GM21717 (cell line): ENCODE results near the gene SPACA9.

ENCODE experiments used
- ATAC-seq: cut with Tn5 transposase; IDR thresholded peaks from one replicate; pipeline ENCODE4 v1.9.1; 2021; ENCODE audit warnings: mild to moderate bottlenecking, moderate library complexity; ENCODE audit not compliant: unreplicated experiment

The SPACA9 gene

DNA sequence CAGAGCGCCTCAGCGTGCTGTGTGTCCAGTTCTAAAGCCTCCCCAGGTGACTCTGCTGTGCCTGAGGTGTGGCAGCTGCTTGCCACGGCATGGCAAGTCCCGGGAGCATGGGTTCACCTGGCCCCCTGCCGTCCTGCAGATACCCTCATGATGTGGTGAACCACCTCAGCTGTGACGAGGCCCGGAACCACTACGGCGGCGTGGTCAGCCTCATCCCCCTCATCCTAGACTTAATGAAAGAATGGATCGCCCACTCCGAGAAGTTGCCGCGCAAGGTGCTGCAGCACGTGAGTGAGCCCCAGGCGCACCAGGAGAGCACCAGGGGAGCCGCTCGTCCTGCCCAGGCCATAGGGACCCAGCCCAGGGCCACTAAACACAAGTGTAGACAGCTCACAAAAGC is 9.5 kb downstream of the SPACA9 start:
- ATAC-seq = no peak

DNA sequence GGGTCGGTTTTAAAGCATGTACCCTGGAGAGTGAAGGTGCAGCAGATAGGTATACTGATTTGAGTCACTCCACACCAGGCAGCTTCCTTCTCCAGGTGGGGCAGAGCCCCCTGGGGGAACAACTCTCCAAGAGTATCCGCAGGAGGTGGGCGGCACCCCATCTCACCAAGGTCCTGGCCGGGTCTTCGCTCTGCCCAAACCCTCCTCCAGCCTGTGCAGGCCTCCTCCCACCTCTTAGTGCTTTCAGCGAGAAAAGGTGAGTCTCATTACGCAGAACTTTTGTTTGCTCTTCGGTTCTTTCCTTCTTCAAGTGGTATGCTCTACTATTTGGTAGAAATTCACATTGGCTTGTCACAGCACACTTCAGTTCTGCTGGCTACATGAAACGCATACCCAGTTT is 13.7 kb downstream of the SPACA9 start:
- no peak for ATAC-seq

- no peak for ATAC-seq
Measured at GRCh38 chr9:132894346-132894745, 15.6 kb downstream of the SPACA9 start.

DNA sequence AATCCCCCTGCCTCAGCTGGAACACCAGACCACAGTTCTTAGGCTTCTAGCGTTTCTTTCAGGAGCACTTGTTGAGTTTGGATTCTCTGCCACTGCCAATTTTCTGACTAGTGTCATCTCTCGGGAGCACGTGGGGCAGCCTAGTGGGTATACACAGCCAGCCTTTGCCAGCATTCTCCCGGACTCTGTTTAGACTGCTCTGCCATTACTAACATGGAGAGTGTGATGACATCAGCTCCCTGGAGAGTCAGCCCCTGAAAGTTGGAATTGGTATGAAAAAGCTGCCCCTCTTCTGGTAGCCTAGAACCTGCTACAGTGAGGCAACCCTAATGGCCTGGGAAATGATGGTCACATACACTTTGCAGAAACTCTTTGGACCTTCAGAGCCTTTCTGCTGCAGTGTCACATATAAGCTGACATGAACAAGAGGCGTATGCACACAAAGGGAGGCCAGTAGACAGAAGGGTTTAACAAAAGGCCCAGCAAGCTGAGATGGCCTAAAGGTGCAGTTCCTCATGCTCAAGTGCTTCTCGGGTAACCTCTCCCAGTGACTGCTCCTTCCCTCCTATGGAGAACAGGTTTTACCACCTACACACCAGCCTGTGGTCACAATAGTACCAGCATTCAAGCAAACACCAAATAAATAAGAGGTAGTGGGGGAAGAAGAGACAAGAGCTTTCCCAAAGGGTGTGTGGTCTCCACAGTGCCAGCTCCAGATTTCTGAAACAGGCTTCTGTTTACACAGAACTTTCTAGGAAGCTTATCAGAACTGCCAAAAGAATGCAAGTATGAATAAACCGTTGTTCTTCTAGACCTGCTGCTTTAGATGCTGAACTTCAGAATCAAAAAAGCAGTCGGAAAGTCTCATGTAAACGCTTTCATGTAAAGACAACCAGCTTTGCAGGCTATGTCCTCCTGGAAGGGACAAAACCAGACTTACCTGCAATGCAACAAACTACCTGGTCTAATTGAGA is 16.5 kb downstream of the SPACA9 start:
- ATAC-seq = no peak

- no peak for ATAC-seq
Measured at GRCh38 chr9:132896264-132896663, 17.6 kb downstream of the SPACA9 start.

DNA sequence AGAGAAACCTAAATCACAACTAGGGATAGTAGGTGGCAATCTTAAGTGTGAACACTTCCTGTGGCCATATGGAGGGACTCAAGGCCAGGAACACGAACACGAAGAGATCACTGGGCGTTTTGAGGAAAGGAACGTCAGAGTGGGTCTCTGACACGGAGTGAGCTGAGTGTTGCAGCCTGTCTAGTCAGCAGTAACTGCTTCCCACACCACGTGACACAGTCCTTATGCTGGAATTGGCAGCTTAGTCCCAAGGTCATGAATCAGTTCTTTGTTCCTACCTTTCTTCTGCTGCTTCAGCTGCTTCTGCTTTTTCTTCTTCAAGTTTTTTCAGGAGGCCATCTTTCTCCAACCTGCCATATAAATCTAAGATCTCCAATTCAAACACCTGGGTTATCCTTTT is 18.2 kb downstream of the SPACA9 start:
- ATAC-seq = no peak

- no peak for ATAC-seq
Measured at GRCh38 chr9:132898051-132898450, 19.4 kb downstream of the SPACA9 start.

DNA sequence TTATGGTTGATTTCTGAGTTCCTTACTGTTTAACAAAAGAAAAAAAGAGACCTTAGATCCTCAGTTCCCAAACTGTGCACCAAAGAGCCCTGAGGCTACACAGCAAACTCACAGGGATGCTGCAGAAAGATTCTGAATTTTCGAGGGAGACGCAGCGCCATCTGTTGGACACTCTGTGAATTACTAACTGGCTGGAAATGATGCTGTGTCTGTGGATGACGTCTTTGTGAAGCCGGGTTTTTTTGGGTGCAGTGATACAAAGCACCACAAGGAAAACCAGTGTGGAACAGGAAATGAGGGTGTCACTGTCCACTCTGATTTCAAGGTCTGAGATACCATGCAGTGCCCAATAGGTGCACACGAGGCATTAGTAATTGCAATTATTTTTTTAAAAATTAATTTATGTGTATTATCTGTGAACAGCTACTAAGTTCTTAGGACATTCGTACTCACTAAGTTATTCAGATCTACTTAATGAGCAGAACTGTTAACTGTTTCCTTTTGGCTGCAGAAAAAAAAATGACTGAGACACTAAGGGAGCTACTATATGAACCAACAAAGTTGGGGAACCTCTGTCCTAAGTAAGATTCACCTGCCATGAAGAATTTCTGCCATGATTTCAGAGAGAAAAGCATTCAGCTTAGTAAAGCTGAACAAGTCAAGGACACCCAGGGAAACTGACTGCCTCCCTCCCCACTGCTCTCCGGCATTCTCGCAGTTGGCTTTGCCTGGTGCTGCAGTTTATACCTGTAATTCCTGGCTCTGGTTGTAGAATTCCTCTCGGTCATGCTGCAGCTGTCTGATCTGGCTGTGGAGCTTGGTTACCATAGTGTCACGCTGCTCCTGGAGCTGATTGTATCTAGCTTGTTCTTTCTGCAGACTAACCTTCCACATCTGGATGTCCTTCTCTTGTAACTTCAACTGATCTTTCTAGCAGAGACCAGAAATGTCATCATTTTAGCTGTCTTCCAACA is 23.4 kb downstream of the SPACA9 start:
- no peak for ATAC-seq

DNA sequence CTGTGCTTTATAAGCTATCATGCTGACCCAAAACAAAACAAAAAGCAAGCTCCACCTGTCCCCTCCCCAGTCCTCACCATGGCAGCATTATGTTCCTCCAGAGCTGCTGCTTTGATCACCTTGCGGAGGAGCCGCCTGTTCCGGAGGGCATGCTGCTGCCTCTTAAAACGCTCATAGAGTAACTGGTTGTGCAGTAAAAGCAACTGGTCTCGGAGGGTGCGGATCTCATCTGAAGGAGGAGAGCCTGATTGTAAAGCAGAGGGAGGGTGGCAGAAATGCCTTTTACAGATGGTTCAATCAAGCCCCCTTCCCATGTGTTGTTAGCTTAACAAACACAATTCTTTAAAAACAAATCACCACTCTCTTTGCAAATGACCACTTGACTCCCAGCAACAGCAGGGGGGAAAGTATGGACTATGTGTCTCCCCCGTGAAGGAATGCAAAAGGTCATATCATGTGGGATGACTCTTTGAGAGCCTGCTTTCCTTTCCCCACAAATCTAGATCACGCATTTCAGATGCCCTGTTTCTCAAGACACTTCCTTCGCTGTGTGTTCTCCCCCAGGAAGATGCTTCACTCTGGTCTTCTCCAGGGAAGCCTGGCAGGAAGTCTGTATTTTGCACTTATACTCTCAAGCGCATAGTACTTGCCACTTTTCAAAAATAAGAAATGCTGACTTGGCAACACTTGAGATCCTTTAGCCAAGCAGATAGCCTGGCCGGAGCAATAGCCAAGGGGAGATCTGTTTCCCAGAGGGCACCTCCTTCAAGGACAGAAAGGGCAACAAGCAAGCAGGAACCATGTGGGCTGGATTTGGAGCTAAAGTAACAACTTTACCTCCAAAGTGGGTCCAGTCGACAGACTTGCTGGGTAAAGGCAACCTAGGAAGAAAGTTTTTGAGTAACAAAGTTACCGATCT is 25.1 kb downstream of the SPACA9 start:
- no peak for ATAC-seq

DNA sequence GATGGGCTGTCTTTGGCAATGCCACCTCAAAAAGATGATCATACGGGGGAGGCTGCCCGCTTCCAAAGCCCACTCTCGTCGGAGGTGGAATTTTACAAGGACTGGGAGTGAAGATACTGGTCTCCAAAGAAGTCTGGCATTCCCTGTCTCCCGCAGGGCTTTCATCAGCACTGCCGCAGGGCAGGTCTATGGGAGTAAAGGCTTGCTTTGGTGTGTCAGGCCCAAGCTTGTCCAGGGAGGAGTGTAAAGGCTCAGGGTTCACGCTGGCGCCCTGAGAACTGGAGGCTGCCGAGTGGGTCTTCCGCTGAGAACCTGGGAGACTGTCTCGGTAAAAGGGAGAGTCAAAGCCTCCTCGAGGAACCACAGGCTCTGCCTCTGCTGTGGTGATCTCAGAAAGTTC is 27.0 kb downstream of the SPACA9 start:
- ATAC-seq = no peak

DNA sequence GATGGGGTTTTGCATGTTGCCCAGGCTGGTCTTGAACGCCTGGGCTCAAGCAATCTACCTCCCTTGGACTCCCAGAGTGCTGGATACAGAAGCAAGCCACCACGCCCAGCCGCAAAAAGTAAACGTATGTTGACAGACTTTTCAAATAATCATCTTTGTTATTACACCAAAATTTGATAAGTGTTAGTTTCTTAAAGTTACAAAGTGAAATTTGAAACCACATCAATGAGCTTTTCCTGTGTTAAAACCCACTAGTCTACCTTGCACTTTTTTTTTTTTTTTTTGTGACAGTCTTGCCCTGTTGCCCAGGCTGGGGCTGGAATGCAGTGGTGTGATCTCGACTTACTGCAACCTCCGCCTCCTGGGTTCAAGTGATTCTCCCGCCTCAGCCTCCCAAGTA is 29.9 kb downstream of the SPACA9 start:
- ATAC-seq = no peak

DNA sequence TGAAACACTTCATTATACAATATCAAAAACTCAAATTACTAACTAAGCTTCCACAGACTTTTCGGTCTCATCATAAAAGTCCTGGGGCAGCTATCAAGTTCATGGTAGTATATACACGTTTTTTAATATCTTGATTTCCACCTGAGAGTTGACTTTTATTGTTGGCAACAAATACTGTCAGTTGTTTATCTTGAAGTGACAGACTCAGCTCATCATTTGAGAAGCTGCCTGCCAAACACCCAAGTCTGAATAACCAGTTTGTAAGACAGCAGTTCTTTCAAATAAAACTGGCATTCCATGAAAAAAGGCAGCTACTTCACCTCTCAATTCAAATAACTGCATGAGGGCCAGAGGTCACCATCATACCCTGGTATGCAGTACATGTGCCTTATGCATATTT is 30.6 kb downstream of the SPACA9 start:
- no peak for ATAC-seq

DNA sequence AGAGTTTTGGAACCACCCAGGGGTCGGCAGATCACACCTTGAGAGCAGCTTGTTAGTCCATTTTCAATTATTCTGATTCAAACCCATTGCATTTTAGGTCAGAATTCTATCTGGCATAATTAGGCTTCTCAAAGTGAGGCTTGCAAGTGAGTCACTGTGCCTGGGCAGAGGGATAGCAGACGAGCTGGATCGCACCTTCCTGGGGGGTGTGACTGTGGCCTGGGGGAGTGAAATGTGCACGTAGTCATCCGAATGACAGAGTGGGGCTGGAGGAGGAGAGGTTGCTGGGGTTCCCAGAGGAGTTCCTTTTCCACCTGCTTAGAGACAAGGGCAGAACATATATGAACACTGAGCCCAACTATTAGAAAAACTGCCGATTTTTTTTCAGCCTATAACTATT is 31.7 kb downstream of the SPACA9 start:
- ATAC-seq = no peak

- ATAC-seq = no peak
Measured at GRCh38 chr9:132912131-132912530, 33.4 kb downstream of the SPACA9 start.

DNA sequence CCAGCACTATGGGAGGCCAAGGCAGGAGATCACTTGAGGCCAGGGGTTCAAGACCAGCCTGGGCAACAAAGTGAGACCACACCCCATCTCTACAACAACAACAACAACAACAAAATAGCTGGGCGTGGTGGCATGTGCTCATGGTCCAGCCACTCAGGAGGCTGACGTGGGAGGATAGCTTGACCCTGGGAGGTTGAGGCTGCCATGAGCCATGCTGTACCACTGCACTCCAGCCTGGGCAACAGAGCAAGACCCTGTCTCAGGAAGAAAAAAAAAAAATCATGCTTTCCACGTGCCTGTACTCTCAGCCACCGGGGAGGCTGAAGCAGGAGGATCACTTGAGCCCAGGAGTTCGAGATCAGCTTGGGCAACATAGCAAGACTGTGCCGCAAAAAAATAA is 36.2 kb downstream of the SPACA9 start:
- no peak for ATAC-seq

DNA sequence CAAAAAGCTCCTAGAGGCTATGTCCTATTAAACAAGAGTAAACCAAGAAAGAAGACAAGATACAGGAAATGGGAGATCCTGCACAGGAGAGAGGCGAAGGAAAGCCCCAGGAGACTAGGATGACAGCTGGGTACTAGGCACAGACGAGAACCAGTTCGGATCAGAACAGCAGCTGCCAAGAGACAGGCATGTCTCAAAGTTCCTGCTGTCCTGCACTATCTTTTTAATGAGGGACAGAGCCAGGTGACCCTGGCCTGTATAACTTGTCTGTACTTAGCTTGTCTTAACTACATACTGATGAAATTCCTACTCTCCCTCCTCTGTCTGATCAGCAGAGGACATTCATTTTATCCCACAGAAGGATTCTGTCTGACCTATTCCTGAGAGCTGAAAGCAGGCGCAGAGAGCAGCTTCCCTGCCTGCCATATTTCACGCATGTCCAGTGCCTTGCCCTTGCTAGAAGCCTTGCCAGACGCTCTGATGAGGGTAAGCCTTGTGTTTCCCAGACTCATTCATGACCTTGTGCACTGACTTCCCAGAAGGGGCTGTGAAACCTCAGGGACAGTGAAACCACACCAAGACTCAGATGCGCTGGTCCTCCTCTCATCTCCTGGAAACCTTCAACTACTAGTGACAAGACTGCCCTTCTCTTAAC is 41.0 kb downstream of the SPACA9 start:
- no peak for ATAC-seq

- no peak for ATAC-seq
Measured at GRCh38 chr9:132923346-132923902, 44.7 kb downstream of the SPACA9 start.

GRCh38 chr9:132927704-132928103 is 49.0 kb downstream of the SPACA9 start:
- ATAC-seq = no peak

DNA sequence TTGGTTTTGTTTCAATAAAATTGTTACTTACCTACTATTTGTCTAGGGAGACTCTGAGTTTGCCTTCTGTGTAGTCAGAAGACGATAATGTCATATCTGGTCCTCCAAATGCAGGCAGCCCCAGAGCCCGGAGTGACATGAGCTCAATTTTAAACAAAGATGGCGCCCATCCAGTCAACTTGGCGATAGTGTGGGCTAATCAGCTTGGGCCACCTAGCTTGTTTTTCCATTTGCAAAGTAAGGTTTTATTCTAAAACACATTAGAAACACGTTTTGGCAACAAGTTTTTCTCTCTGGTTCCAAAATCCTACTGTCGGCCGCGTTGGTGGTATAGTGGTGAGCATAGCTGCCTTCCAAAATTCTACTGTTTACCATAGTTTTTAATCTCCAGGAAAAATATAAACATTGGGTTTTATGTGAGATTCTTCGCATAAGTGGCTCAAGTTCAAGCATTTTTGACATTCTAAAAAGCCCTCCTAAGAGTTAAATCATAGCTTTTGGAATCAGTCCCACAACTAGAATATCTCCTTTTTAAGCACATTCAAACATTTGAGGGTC is 52.6 kb downstream of the SPACA9 start:
- ATAC-seq = no peak
